ENCODE measurements around the gene PLET1. TPM values are rescaled to one million over a fixed set of nuclear protein-coding genes. Genes with fewer than 3 reads are reported as not detected.

The PLET1 gene
- total RNA-seq, 4 donors from 2014 or later: not detected

DNA sequence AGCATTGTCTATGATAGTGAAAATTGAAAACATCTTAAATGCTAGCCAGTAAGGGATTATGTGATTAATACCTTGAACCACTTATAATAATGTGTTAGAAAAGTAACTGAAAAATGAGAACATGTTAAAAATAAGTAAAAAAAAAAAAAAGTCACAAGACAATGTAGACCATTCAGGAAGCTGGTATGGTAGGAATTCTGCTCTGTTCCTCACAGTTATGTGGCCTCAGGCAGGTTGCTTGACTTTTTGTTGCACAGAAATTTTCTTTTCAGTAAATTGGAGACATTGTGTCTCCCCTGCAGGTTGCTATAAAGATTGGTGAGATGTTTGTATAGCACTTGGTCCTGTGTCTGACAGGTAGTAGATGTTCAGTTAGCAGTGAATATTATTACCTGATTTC is 17.3 kb upstream of the PLET1 start:
- Histone ChIP-seq H3K27me3 (no peaks in the 10 kb centered on the region), H3K36me3 (no peaks in the 10 kb centered on the region), H3K9me3 (no peaks in the 10 kb centered on the region), H3K4me3 (no peak overlapping the region), H3K4me1 (peaks cover 7% of the 10 kb centered on the region), H3K27ac (no peak overlapping the region)
- no peak for DNase-seq (ENCODE audit: low spot score in 2 of 2)
- TF ChIP-seq POLR2AphosphoS5 (IDR thresholded peaks at IDR 0.05) (no peak), POLR2A (IDR thresholded peaks at IDR 0.05) (no peak), EP300 (IDR thresholded peaks at IDR 0.05) (no peak)
- TF ChIP-seq, protein P1, sequence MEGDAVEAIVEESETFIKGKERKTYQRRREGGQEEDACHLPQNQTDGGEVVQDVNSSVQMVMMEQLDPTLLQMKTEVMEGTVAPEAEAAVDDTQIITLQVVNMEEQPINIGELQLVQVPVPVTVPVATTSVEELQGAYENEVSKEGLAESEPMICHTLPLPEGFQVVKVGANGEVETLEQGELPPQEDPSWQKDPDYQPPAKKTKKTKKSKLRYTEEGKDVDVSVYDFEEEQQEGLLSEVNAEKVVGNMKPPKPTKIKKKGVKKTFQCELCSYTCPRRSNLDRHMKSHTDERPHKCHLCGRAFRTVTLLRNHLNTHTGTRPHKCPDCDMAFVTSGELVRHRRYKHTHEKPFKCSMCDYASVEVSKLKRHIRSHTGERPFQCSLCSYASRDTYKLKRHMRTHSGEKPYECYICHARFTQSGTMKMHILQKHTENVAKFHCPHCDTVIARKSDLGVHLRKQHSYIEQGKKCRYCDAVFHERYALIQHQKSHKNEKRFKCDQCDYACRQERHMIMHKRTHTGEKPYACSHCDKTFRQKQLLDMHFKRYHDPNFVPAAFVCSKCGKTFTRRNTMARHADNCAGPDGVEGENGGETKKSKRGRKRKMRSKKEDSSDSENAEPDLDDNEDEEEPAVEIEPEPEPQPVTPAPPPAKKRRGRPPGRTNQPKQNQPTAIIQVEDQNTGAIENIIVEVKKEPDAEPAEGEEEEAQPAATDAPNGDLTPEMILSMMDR (IDR thresholded peaks at IDR 0.05): no peak

DNA sequence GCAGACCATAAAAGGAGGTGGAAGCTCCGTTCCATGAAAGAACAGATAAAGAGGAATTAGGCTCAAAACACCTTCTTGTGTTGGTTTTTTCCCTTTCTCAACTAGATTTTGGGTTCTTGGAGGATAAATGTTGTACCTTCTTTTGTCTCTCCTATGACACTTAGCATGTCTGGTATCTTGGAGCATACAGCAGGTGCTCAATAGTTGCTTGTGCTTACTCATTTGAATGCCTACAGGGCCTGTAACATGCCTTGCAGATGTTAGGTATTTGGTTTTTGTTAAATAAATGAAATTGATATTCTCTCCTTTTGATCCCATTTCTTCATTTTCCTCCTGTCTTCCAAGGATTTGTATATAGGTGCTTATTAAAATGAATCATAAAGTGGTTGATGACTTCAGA is 16.4 kb upstream of the PLET1 start:
- no peaks in the 10 kb centered on the region for H3K9me3 ChIP-seq
- H3K4me1 ChIP-seq: peaks cover 7% of the 10 kb centered on the region
- no peak overlapping the region for H3K4me3 ChIP-seq
- H3K27me3 ChIP-seq: no peaks in the 10 kb centered on the region
- 50% methylated on average over 1 of the region's 1 CpG for WGBS
- TF ChIP-seq, protein P1 (IDR thresholded peaks at IDR 0.05): no peak
- TF ChIP-seq POLR2A (IDR thresholded peaks at IDR 0.05) (no peak), EP300 (IDR thresholded peaks at IDR 0.05) (no peak), POLR2AphosphoS5 (IDR thresholded peaks at IDR 0.05) (no peak)
- no peak for DNase-seq (ENCODE audit: low spot score in 2 of 2)
- no peak overlapping the region for H3K27ac ChIP-seq
- H3K36me3 ChIP-seq: no peaks in the 10 kb centered on the region

DNA sequence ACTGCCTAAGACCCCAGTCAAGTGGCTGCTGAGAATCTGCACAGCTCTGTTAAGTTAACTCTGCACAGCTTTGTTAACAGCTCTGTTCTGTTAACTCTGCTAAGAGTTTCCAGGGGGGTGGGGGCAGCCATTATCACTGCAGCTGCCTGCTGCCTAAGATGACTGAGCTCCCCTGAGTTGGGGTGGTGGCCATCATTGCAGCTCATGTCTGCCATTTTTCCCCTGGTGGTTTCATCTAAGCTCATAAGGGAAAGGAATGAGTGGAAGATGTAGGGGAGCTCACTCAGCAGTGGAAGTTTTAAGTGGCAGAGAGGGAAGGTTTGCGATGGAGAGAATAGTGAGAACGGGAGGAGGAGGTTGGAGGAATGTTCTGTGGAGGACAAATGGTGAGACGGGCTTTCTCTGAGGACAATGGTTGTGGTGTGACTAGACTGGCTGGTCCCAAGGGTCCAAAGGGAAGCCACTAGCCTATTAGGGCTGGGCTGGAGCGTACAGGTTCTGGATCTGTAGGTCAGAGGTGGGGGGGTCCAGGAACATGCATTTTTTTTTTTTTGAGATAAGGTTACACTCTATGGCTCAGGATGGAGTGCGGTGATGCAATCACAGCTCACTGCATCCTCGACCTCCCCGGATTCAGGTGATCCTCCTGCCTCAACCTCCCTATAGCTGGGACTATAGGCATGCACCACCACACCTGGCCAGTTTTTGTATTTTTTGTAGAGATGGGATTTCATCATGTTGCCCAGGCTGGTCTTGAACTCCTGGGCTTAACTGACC is 13.5 kb upstream of the PLET1 start:
- Histone ChIP-seq H3K27me3 (no peaks in the 10 kb centered on the region), H3K4me3 (no peak overlapping the region), H3K9me3 (no peaks in the 10 kb centered on the region), H3K27ac (no peak overlapping the region), H3K4me1 (no peaks in the 10 kb centered on the region), H3K36me3 (no peaks in the 10 kb centered on the region)
- TF ChIP-seq POLR2A (IDR thresholded peaks at IDR 0.05): no peak
- TF ChIP-seq EP300 (IDR thresholded peaks at IDR 0.05): no peak
- WGBS: 97% methylated on average over 7 of the region's 7 CpGs
- DNase-seq (ENCODE audit: low spot score in 2 of 2): no peak

DNA sequence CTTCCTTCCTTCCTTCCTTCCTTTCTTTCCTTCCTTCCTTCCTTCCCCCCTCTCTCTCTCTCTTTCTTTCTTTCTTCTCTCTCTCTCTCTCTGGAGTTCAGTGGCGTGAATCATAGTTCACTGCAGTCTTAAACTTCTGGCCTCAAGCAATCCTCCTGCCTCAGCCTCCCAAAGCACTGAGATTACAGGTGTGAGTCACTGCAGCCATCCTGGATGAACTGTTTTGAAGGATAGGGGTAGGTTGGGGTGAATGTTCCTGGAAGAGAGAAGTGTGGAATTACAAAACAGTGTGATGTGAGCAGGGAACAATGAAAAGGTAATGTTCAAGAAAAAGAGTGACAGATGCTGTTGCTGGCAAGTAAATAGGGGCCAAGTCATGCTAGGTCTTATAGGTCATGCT is 12.4 kb upstream of the PLET1 start:
- H3K27ac ChIP-seq: no peak overlapping the region
- TF ChIP-seq, protein P1 (IDR thresholded peaks at IDR 0.05): no peak
- TF ChIP-seq EP300 (IDR thresholded peaks at IDR 0.05) (no peak), POLR2A (IDR thresholded peaks at IDR 0.05) (no peak), POLR2AphosphoS5 (IDR thresholded peaks at IDR 0.05) (no peak)
- H3K27me3 ChIP-seq: no peaks in the 10 kb centered on the region
- no peaks in the 10 kb centered on the region for H3K36me3 ChIP-seq
- no peak for DNase-seq (ENCODE audit: low spot score in 2 of 2)
- H3K4me3 ChIP-seq: no peak overlapping the region
- H3K9me3 ChIP-seq: no peaks in the 10 kb centered on the region
- no peaks in the 10 kb centered on the region for H3K4me1 ChIP-seq
- 82% methylated on average over 1 of the region's 1 CpG for WGBS

DNA sequence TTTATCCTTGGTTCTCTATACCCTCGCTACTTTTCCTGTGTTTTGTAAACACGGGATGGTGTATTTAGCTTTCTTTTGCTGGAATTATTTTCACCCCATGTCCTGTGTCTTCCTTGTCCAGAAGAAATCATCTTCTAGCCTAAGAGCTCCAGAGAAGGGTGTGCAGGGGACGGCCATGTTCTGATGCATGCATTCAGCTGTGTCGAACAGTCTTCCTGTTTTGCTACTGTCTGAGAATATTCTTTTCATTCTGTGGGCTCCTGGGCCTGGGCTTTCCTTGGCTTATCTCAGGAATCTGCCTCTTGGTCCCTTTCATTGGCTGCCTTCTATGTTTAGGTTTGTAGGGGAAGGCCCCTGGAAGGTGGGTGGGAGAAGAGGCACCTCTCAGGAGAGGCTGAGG is 10.6 kb upstream of the PLET1 start:
- TF ChIP-seq POLR2A (IDR thresholded peaks at IDR 0.05): no peak
- TF ChIP-seq POLR2AphosphoS5 (IDR thresholded peaks at IDR 0.05): no peak
- TF ChIP-seq EP300 (IDR thresholded peaks at IDR 0.05): no peak
- TF ChIP-seq, protein P1 (IDR thresholded peaks at IDR 0.05): no peak
- Histone ChIP-seq H3K36me3 (no peaks in the 10 kb centered on the region), H3K27me3 (no peaks in the 10 kb centered on the region), H3K27ac (no peak overlapping the region), H3K4me3 (no peak overlapping the region), H3K9me3 (no peaks in the 10 kb centered on the region), H3K4me1 (no peaks in the 10 kb centered on the region)
- no peak for DNase-seq (ENCODE audit: low spot score in 2 of 2)
- 95% methylated on average over 4 of the region's 4 CpGs for WGBS

All from suprapubic skin (tissue), 4 donors.